ENCODE data around the gene OR5AU1.
"Not testable (repeated sequence)": the region's sequence is repeated elsewhere in the genome, so short reads cannot be mapped to it uniquely, and the experiment has no call there.

The OR5AU1 gene

GRCh38 chr14:21160061-21160610, 4.3 kb upstream of the OR5AU1 start:
- no peak for DNase-seq (ENCODE audit: low spot score)
- in situ Hi-C loops (cut with MboI; ENCODE audit: low pct_unique_long_range_greater_than_20kb, low sequenced_read_pairs, unreplicated experiment): no loop called here
- TF ChIP-seq CTCF (IDR thresholded peaks at IDR 0.05; ENCODE audit: extremely low read depth, insufficient read depth, missing control alignments): no peak

GRCh38 chr14:21158175-21158574, 2.3 kb upstream of the OR5AU1 start:
- in situ Hi-C loops (cut with MboI; ENCODE audit: low pct_unique_long_range_greater_than_20kb, low sequenced_read_pairs, unreplicated experiment); DNase-seq (ENCODE audit: low spot score): not testable (repeated sequence)

GRCh38 chr14:21149641-21150367, 6.1 kb downstream of the OR5AU1 start:
- TF ChIP-seq CTCF (IDR thresholded peaks at IDR 0.05; ENCODE audit: extremely low read depth, insufficient read depth, missing control alignments): no peak
- in situ Hi-C loops (cut with MboI; ENCODE audit: low pct_unique_long_range_greater_than_20kb, low sequenced_read_pairs, unreplicated experiment): no loop called here
- no peak for DNase-seq (ENCODE audit: low spot score)

GRCh38 chr14:21145437-21145836, 10.4 kb downstream of the OR5AU1 start:
- in situ Hi-C loops (cut with MboI; ENCODE audit: low pct_unique_long_range_greater_than_20kb, low sequenced_read_pairs, unreplicated experiment): no loop called here
- TF ChIP-seq CTCF (IDR thresholded peaks at IDR 0.05; ENCODE audit: extremely low read depth, insufficient read depth, missing control alignments): no peak
- no peak for DNase-seq (ENCODE audit: low spot score)

GRCh38 chr14:21142357-21142756, 13.5 kb downstream of the OR5AU1 start:
- DNase-seq (ENCODE audit: low spot score): no peak
- no peak for TF ChIP-seq CTCF (IDR thresholded peaks at IDR 0.05; ENCODE audit: extremely low read depth, insufficient read depth, missing control alignments)
- in situ Hi-C loops (cut with MboI; ENCODE audit: low pct_unique_long_range_greater_than_20kb, low sequenced_read_pairs, unreplicated experiment): no loop called here

GRCh38 chr14:21136024-21136423, 19.8 kb downstream of the OR5AU1 start:
- peak; percentile 49 for TF ChIP-seq CTCF (IDR thresholded peaks at IDR 0.05; ENCODE audit: extremely low read depth, insufficient read depth, missing control alignments)
- DNase-seq (ENCODE audit: low spot score): peak; percentile 57
- in situ Hi-C loops (cut with MboI; ENCODE audit: low pct_unique_long_range_greater_than_20kb, low sequenced_read_pairs, unreplicated experiment): no loop called here

GRCh38 chr14:21133901-21134300, 22.0 kb downstream of the OR5AU1 start:
- TF ChIP-seq CTCF (IDR thresholded peaks at IDR 0.05; ENCODE audit: extremely low read depth, insufficient read depth, missing control alignments): no peak
- in situ Hi-C loops (cut with MboI; ENCODE audit: low pct_unique_long_range_greater_than_20kb, low sequenced_read_pairs, unreplicated experiment): no loop called here
- no peak for DNase-seq (ENCODE audit: low spot score)
